Epithelial cell of proximal tubule (primary cell): ENCODE data around the gene KRTAP5-8. TPM values are rescaled to one million over a fixed set of nuclear protein-coding genes. Genes with fewer than 3 reads are reported as not detected.

Source experiments
- DNase-seq: peaks from one replicate; pipeline ENCODE4 v3.0.0-alpha.2; 2011; ENCODE audit warnings: low read depth
- H3K4me3 ChIP-seq: 2 replicates; pipeline ENCODE4 v1.5.1; 2011; ENCODE audit warnings: low read depth, mild to moderate bottlenecking, low read length
- CTCF ChIP-seq: conservative IDR thresholded peaks from 2 replicates; pipeline ENCODE4 v1.5.1; 2012; ENCODE audit warnings: low read depth, mild to moderate bottlenecking, low read length
- total RNA-seq: library from RNA; depleted of rRNA; stranded (reverse); fragments of >200 nt; gene quantifications from 2 replicates; pipeline ENCODE4 v1.2.3, GENCODE V29; 2015

Gene KRTAP5-8
- total RNA-seq, 1 donor from 2014 or later, result not detected

GRCh38 chr11:71491940-71492339 lies 45.9 kb upstream of the KRTAP5-8 start:
- TF ChIP-seq CTCF, result no peak
- H3K4me3 ChIP-seq, result no peak overlapping the region
- no peak for DNase-seq

DNA sequence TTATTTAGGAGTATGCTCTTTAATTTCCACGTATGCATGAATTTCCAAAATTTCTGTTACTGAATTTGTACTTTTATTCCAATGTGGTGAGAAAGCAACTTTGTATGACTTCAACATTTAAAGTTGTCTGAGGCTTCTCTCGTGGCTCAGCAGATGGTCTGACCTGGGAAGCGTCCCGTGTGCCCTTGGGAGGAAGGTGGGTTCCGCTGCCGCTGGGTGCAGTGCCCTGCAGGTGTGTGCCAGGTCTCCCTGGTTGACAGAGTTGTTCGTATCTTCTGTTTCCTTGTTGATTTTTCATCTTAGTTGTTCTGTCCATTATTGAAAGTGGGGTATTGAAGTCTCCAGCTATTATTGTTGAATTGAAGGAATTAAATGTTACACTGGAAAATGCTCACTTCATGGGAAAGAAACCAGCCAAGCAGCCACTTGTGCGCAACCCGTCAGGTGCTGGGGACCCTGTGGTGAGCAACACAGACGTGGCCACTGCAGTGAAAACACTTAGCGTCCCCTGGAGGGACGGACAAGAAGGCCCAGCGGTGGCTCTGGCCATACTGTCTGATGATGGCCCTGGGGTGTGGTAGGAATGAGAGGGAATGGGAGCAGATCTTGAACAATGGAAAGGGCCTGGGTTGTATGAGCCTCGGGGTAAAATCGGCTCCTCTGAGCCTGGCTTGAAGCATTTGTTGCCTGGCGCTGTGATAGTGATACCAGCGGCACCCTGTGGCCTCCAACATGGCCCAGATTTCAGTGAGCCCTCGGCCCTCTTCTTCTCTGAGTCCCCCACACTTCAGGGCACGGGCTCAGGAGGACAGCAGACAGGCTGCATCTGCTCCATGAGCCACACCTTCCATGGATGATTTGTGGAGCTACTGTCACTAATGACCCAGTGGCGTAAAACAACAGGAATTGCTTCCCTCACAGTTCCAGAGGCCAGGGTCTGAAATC lies 42.3 kb upstream of the KRTAP5-8 start:
- no peak for DNase-seq
- no peak for TF ChIP-seq CTCF
- no peak overlapping the region for H3K4me3 ChIP-seq

GRCh38 chr11:71496421-71496820 lies 41.4 kb upstream of the KRTAP5-8 start:
- no peak for DNase-seq
- no peak for TF ChIP-seq CTCF
- no peak overlapping the region for H3K4me3 ChIP-seq

DNA sequence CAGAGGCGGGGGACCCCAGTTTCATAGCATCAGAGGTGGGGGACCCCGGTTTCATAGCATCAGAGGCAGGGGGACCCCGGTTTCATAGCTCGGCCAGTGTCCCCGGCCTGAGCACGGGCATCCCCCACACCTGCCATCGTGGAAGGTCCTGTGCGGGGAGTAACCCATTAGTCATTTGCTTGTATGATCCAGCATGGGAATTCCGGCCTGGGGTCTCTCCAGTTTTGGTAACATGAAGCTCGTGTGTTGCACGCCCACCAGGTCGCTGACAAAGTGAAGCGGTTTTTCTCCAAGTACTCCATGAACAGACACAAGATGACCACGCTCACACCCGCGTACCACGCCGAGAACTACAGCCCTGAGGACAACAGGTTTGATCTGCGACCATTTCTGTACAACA lies 39.7 kb upstream of the KRTAP5-8 start:
- TF ChIP-seq CTCF, result no peak
- DNase-seq, result no peak
- H3K4me3 ChIP-seq, result no peak overlapping the region

- no peak for DNase-seq
- no peak overlapping the region for H3K4me3 ChIP-seq
- no peak for TF ChIP-seq CTCF
Observed at GRCh38 chr11:71499125-71499524, 38.7 kb upstream of the KRTAP5-8 start.

- DNase-seq, result no peak
- no peak for TF ChIP-seq CTCF
- H3K4me3 ChIP-seq, result no peak overlapping the region
Observed at GRCh38 chr11:71499546-71499945, 38.3 kb upstream of the KRTAP5-8 start.

- TF ChIP-seq CTCF, result no peak
- no peak for DNase-seq
- no peak overlapping the region for H3K4me3 ChIP-seq
Observed at GRCh38 chr11:71500601-71501021, 37.2 kb upstream of the KRTAP5-8 start.
